Measurements from ENCODE around the gene MIB1. TPM values are rescaled to one million over a fixed set of nuclear protein-coding genes. Genes with fewer than 3 reads are reported as not detected.

The MIB1 gene
- total RNA-seq, 1 experiment from 2014 or later, result 48.8 TPM

DNA sequence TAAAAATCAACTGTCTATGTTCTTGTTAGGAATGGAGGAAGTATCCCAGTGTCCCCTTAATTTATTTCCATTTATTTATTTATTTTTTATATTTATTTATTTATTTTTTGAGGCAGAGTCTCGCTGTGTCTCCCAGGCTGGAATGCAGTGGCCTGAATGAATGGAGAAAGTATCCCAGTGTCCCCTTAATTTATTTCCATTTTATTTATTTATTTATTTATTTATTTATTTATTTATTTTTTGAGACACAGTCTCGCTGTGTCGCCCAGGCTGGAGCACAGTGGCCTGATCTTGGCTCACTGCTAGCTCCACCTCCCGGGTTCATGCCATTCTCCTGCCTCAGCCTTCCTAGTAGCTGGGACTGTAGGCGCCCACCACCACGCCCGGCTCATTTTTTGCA lies 34.1 kb downstream of the MIB1 start:
- peaks cover 14 to 53% (median 52%) of the 10 kb centered on the region in 3 experiments; a peak in 6 of 7 replicates for H3K36me3 Mint-ChIP-seq (ENCODE audit: insufficient read depth in 1 of 3, low read depth in 3 of 3)
- H3K9me3 Mint-ChIP-seq, result no peaks in the 10 kb centered on the region
- H3K27me3 Mint-ChIP-seq (ENCODE audit: low read depth), result no peaks in the 10 kb centered on the region; the same call in none of the 2 replicates
- no peak overlapping the region for H4K91ac ChIP-seq (ENCODE audit: insufficient read length, low read depth, low read length)
- no peak overlapping the region for H2AK5ac ChIP-seq (ENCODE audit: insufficient read length, low read length)
- no peak overlapping the region for H2BK120ac ChIP-seq (ENCODE audit: low read depth, low read length, poor library complexity, severe bottlenecking)
- no CpG with 5 or more reads among the region's 7 CpGs for WGBS (ENCODE audit: extremely low coverage, insufficient read length, low lambda C conversion rate)
- H3K4ac ChIP-seq (ENCODE audit: low read depth, low read length), result no peak overlapping the region
- H4K8ac ChIP-seq (replicated peaks; ENCODE audit: insufficient read length, low read depth, low read length), result no peak overlapping the region
- H3K4me1 ChIP-seq (ENCODE audit: insufficient read depth, low read length), result no peaks in the 10 kb centered on the region
- H3K27me3 ChIP-seq (ENCODE audit: insufficient read depth, low read length), result no peaks in the 10 kb centered on the region
- H3K27ac Mint-ChIP-seq, result no peak overlapping the region
- no peak overlapping the region for H3K23ac ChIP-seq (ENCODE audit: insufficient read length, low read depth, low read length)
- H3K9ac ChIP-seq (ENCODE audit: extremely low read depth, insufficient read length, low read length), result no peak overlapping the region
- H2BK20ac ChIP-seq (ENCODE audit: low read depth, low read length, poor library complexity, severe bottlenecking), result no peak overlapping the region
- no peak overlapping the region for H3K56ac ChIP-seq (ENCODE audit: insufficient read length, low read depth, low read length)
- H4K20me1 ChIP-seq (ENCODE audit: control insufficient read depth, insufficient read depth, insufficient read length), result no peaks in the 10 kb centered on the region
- TF ChIP-seq, protein P1, sequence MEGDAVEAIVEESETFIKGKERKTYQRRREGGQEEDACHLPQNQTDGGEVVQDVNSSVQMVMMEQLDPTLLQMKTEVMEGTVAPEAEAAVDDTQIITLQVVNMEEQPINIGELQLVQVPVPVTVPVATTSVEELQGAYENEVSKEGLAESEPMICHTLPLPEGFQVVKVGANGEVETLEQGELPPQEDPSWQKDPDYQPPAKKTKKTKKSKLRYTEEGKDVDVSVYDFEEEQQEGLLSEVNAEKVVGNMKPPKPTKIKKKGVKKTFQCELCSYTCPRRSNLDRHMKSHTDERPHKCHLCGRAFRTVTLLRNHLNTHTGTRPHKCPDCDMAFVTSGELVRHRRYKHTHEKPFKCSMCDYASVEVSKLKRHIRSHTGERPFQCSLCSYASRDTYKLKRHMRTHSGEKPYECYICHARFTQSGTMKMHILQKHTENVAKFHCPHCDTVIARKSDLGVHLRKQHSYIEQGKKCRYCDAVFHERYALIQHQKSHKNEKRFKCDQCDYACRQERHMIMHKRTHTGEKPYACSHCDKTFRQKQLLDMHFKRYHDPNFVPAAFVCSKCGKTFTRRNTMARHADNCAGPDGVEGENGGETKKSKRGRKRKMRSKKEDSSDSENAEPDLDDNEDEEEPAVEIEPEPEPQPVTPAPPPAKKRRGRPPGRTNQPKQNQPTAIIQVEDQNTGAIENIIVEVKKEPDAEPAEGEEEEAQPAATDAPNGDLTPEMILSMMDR (conservative IDR thresholded peaks at IDR 0.05), result no peak
- H3K27ac ChIP-seq (ENCODE audit: insufficient read length, low read depth, low read length), result no peak overlapping the region
- H2BK12ac ChIP-seq (ENCODE audit: insufficient read length, low read depth, low read length), result no peak overlapping the region
- no peak overlapping the region for H2BK15ac ChIP-seq (ENCODE audit: low read depth, low read length)
- H3K18ac ChIP-seq (ENCODE audit: insufficient read length, low read depth, low read length), result no peak overlapping the region
- no peak overlapping the region for H2AFZ ChIP-seq (ENCODE audit: low read length)
- no peak overlapping the region for H3K4me2 ChIP-seq (ENCODE audit: insufficient read depth, insufficient read length, low read length)
- no peak overlapping the region for H2BK5ac ChIP-seq (ENCODE audit: insufficient read length, low read length)
- H3K23me2 ChIP-seq (ENCODE audit: insufficient read length, low read depth, low read length, poor library complexity, severe bottlenecking), result no peaks in the 10 kb centered on the region
- H3K4me1 Mint-ChIP-seq, result no peaks in the 10 kb centered on the region
- no peak for DNase-seq
- no peak overlapping the region for H3K4me3 Mint-ChIP-seq
- H3K9me3 ChIP-seq (ENCODE audit: control insufficient read depth, low read depth, low read length), result no peaks in the 10 kb centered on the region
- no peak overlapping the region for H3T11ph ChIP-seq (ENCODE audit: low read length)
- H3K14ac ChIP-seq (ENCODE audit: insufficient read depth, low read length), result no peak overlapping the region
- H4K5ac ChIP-seq (ENCODE audit: insufficient read length, low read depth, low read length), result no peak overlapping the region
- H3K79me2 ChIP-seq (ENCODE audit: insufficient read depth, low read length), result no peaks in the 10 kb centered on the region
- H3K79me1 ChIP-seq (ENCODE audit: insufficient read depth, low read depth, low read length, poor library complexity, severe bottlenecking), result no peaks in the 10 kb centered on the region

Measured in H9 (cell line).